GM23338 (cell line): Measurements from ENCODE around the gene MAPRE2. TPM values are rescaled to one million over a fixed set of nuclear protein-coding genes. Genes with fewer than 3 reads are reported as not detected.

ENCODE experiments used
- ATAC-seq: fragments of 200-7000 bp; cut with Tn5 transposase; 3 replicates; pipeline ENCODE4 v1.9.1; 2020
- DNase-seq: peaks from one replicate; pipeline ENCODE4 v3.0.0-alpha.2; 2015; ENCODE audit warnings: low spot score
- H2AFZ ChIP-seq: fragments of 200-600 bp; sonication (generic); 2 replicates; pipeline ENCODE4 v1.8.0; 2016; ENCODE audit warnings: antibody characterized with exemption, mild to moderate bottlenecking, moderate library complexity
- H3F3A ChIP-seq: fragments of 200-600 bp; sonication (generic); replicated peaks from 2 replicates; pipeline ENCODE4 v1.8.0; 2017; ENCODE audit warnings: antibody characterized with exemption, mixed run types, low read depth
- H3K27ac ChIP-seq: fragments of 200-600 bp; sonication (generic); 2 replicates; pipeline ENCODE4 v1.6.1; 2016; ENCODE audit warnings: low read depth
- H3K27me3 ChIP-seq: fragments of 200-600 bp; sonication (generic); 2 replicates; pipeline ENCODE4 v1.8.0; 2016; ENCODE audit warnings: mild to moderate bottlenecking, mixed run types, moderate library complexity; ENCODE audit not compliant: insufficient read depth
- H3K36me3 ChIP-seq: fragments of 200-600 bp; sonication (generic); 2 replicates; pipeline ENCODE4 v1.8.0; 2016; ENCODE audit warnings: mild to moderate bottlenecking; ENCODE audit not compliant: insufficient read depth
- H3K4me1 ChIP-seq: fragments of 200-600 bp; sonication (generic); 2 replicates; pipeline ENCODE4 v1.8.0; 2016; ENCODE audit warnings: mild to moderate bottlenecking, moderate library complexity; ENCODE audit not compliant: insufficient read depth
- H3K4me2 ChIP-seq: fragments of 200-600 bp; sonication (generic); 2 replicates; pipeline ENCODE4 v1.7.1; 2017; ENCODE audit warnings: mixed run types
- H3K4me3 ChIP-seq: fragments of 200-600 bp; sonication (generic); 2 replicates; pipeline ENCODE4 v1.6.1; 2016; ENCODE audit warnings: mixed run types
- H3K79me2 ChIP-seq: fragments of 200-600 bp; sonication (generic); replicated peaks from 2 replicates; pipeline ENCODE4 v1.8.0; 2017; ENCODE audit warnings: mild to moderate bottlenecking; ENCODE audit not compliant: insufficient read depth
- H3K9me2 ChIP-seq: fragments of 200-600 bp; sonication (generic); 2 replicates; pipeline ENCODE4 v1.8.0; 2017; ENCODE audit not compliant: insufficient read depth
- H4K20me1 ChIP-seq: fragments of 200-600 bp; sonication (generic); replicated peaks from 2 replicates; pipeline ENCODE4 v1.8.0; 2017; ENCODE audit warnings: mild to moderate bottlenecking; ENCODE audit not compliant: insufficient read depth
- H3K27ac Mint-ChIP-seq: 2 replicates; pipeline ENCODE4 v1.8.0; 2020; ENCODE audit warnings: inconsistent platforms, mild to moderate bottlenecking, moderate library complexity, mixed read lengths
- H3K27me3 Mint-ChIP-seq: 3 replicates; pipeline ENCODE4 v1.8.0; 2022; ENCODE audit warnings: low read depth, mild to moderate bottlenecking, moderate library complexity, mixed read lengths, inconsistent platforms; ENCODE audit not compliant: insufficient read depth, poor library complexity
- H3K36me3 Mint-ChIP-seq: 3 replicates; pipeline ENCODE4 v1.8.0; 2021; ENCODE audit warnings: low read depth, mild to moderate bottlenecking, inconsistent platforms, moderate library complexity, mixed read lengths
- H3K4me1 Mint-ChIP-seq: 3 replicates; pipeline ENCODE4 v1.8.0; 2020; ENCODE audit warnings: mild to moderate bottlenecking, inconsistent platforms, mixed read lengths
- H3K4me3 Mint-ChIP-seq: 3 replicates; pipeline ENCODE4 v1.8.0; 2021; ENCODE audit warnings: moderate library complexity, mild to moderate bottlenecking, inconsistent platforms, mixed read lengths
- H3K9me3 Mint-ChIP-seq: 3 replicates; pipeline ENCODE4 v1.8.0; 2020; ENCODE audit warnings: moderate library complexity, mild to moderate bottlenecking, inconsistent platforms, mixed read lengths
- CREB1 ChIP-seq: fragments of 250-450 bp; sonication (Bioruptor Pico); IDR thresholded peaks from 2 replicates; pipeline ENCODE4 v1.5.0; 2020; ENCODE audit warnings: low read depth, mild to moderate bottlenecking, moderate library complexity
- CTCF ChIP-seq, 2 experiments: fragments of 200-600 bp in 1 of 2; sonication (generic) in 1 of 2; conservative IDR thresholded peaks; 2 replicates each; pipeline versions ENCODE4 v1.5.1 to v1.6.1; 2016 to 2017; ENCODE audit warnings: antibody characterized with exemption in 2 of 2, low read depth in 2 of 2, mild to moderate bottlenecking in 2 of 2, moderate library complexity in 1 of 2
- EZH2phosphoT487 ChIP-seq: fragments of 200-600 bp; sonication (generic); IDR thresholded peaks from one replicate; pipeline ENCODE4 v1.8.1; 2018; ENCODE audit warnings: antibody characterized with exemption; ENCODE audit not compliant: unreplicated experiment
- JUNB ChIP-seq: IDR thresholded peaks from one replicate; pipeline ENCODE4 v1.6.1; 2016; ENCODE audit warnings: antibody characterized with exemption; ENCODE audit not compliant: unreplicated experiment
- POLR2AphosphoS5 ChIP-seq: IDR thresholded peaks from 2 replicates; pipeline ENCODE4 v1.6.1; 2016; ENCODE audit warnings: antibody characterized with exemption, low read depth
- ZNF331 ChIP-seq: fragments of 250-450 bp; sonication (Bioruptor Pico); IDR thresholded peaks from 2 replicates; pipeline ENCODE4 v1.5.0; 2020; ENCODE audit warnings: low read depth, mild to moderate bottlenecking, moderate library complexity
- polyA plus RNA-seq: library from polyadenylated mRNA; unstranded; fragments of >200 nt; fragmentation: Nextera tagmentation; extraction: Ambion mirVana; gene quantifications from 2 replicates; pipeline ENCODE4 v1.2.1, GENCODE V29; 2016
- total RNA-seq: library from RNA; depleted of rRNA; stranded (reverse); fragments of >200 nt; shearing (Covaris generic); gene quantifications from 2 replicates; pipeline ENCODE4 v1.2.3, GENCODE V29; 2014
- TF ChIP-seq, protein P1 (sequence below): IDR thresholded peaks from one replicate; pipeline ENCODE4 v1.6.1; 2018; ENCODE audit warnings: antibody characterized with exemption; ENCODE audit not compliant: unreplicated experiment
- TF ChIP-seq, protein P2 (sequence below): fragments of 250-450 bp; sonication (Bioruptor Pico); IDR thresholded peaks from 2 replicates; pipeline ENCODE4 v1.5.0; 2020; ENCODE audit warnings: mild to moderate bottlenecking, moderate library complexity

The MAPRE2 gene
- total and polyA plus RNA-seq, 2 experiments from 2014 or later: 17.8 to 40.4 TPM

GRCh38 chr18:35134190-35134730 lies 93.0 kb downstream of the MAPRE2 start:
- Histone ChIP-seq H3K27ac (no peak overlapping the region), H3K4me2 (no peak overlapping the region), H3K27me3 (no peaks in the 10 kb centered on the region), H3K79me2 (no peaks in the 10 kb centered on the region), H3K4me1 (peaks cover 2% of the 10 kb centered on the region), H3K9me2 (no peaks in the 10 kb centered on the region), H2AFZ (no peak overlapping the region), H3K4me3 (no peak overlapping the region), H4K20me1 (no peaks in the 10 kb centered on the region), H3K36me3 (no peaks in the 10 kb centered on the region), H3F3A (no peaks in the 10 kb centered on the region)
- Mint-ChIP-seq H3K36me3 (peaks cover 3% of the 10 kb centered on the region; the same call in 1 of the 3 replicates), H3K27ac (0 out of 2 replicates have a peak overlapping the region, but pooled peaks have one; percentile 16), H3K9me3 (no peaks in the 10 kb centered on the region), H3K4me1 (peaks cover 19% of the 10 kb centered on the region; the same call in 2 of the 3 replicates), H3K27me3 (peaks cover 3% of the 10 kb centered on the region), H3K4me3 (no peak overlapping the region)
- DNase-seq (no peak), ATAC-seq (no peak)
- TF ChIP-seq, protein P1, sequence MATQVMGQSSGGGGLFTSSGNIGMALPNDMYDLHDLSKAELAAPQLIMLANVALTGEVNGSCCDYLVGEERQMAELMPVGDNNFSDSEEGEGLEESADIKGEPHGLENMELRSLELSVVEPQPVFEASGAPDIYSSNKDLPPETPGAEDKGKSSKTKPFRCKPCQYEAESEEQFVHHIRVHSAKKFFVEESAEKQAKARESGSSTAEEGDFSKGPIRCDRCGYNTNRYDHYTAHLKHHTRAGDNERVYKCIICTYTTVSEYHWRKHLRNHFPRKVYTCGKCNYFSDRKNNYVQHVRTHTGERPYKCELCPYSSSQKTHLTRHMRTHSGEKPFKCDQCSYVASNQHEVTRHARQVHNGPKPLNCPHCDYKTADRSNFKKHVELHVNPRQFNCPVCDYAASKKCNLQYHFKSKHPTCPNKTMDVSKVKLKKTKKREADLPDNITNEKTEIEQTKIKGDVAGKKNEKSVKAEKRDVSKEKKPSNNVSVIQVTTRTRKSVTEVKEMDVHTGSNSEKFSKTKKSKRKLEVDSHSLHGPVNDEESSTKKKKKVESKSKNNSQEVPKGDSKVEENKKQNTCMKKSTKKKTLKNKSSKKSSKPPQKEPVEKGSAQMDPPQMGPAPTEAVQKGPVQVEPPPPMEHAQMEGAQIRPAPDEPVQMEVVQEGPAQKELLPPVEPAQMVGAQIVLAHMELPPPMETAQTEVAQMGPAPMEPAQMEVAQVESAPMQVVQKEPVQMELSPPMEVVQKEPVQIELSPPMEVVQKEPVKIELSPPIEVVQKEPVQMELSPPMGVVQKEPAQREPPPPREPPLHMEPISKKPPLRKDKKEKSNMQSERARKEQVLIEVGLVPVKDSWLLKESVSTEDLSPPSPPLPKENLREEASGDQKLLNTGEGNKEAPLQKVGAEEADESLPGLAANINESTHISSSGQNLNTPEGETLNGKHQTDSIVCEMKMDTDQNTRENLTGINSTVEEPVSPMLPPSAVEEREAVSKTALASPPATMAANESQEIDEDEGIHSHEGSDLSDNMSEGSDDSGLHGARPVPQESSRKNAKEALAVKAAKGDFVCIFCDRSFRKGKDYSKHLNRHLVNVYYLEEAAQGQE: no peak
- TF ChIP-seq POLR2AphosphoS5 (no peak), CTCF (conservative IDR thresholded peaks at IDR 0.05; ENCODE audit: low read depth in 2 of 2) (no peak), CREB1 (CRISPR knock-in tag) (no peak), JUNB (no peak), EZH2phosphoT487 (no peak), ZNF331 (no peak)
- TF ChIP-seq, protein P2, sequence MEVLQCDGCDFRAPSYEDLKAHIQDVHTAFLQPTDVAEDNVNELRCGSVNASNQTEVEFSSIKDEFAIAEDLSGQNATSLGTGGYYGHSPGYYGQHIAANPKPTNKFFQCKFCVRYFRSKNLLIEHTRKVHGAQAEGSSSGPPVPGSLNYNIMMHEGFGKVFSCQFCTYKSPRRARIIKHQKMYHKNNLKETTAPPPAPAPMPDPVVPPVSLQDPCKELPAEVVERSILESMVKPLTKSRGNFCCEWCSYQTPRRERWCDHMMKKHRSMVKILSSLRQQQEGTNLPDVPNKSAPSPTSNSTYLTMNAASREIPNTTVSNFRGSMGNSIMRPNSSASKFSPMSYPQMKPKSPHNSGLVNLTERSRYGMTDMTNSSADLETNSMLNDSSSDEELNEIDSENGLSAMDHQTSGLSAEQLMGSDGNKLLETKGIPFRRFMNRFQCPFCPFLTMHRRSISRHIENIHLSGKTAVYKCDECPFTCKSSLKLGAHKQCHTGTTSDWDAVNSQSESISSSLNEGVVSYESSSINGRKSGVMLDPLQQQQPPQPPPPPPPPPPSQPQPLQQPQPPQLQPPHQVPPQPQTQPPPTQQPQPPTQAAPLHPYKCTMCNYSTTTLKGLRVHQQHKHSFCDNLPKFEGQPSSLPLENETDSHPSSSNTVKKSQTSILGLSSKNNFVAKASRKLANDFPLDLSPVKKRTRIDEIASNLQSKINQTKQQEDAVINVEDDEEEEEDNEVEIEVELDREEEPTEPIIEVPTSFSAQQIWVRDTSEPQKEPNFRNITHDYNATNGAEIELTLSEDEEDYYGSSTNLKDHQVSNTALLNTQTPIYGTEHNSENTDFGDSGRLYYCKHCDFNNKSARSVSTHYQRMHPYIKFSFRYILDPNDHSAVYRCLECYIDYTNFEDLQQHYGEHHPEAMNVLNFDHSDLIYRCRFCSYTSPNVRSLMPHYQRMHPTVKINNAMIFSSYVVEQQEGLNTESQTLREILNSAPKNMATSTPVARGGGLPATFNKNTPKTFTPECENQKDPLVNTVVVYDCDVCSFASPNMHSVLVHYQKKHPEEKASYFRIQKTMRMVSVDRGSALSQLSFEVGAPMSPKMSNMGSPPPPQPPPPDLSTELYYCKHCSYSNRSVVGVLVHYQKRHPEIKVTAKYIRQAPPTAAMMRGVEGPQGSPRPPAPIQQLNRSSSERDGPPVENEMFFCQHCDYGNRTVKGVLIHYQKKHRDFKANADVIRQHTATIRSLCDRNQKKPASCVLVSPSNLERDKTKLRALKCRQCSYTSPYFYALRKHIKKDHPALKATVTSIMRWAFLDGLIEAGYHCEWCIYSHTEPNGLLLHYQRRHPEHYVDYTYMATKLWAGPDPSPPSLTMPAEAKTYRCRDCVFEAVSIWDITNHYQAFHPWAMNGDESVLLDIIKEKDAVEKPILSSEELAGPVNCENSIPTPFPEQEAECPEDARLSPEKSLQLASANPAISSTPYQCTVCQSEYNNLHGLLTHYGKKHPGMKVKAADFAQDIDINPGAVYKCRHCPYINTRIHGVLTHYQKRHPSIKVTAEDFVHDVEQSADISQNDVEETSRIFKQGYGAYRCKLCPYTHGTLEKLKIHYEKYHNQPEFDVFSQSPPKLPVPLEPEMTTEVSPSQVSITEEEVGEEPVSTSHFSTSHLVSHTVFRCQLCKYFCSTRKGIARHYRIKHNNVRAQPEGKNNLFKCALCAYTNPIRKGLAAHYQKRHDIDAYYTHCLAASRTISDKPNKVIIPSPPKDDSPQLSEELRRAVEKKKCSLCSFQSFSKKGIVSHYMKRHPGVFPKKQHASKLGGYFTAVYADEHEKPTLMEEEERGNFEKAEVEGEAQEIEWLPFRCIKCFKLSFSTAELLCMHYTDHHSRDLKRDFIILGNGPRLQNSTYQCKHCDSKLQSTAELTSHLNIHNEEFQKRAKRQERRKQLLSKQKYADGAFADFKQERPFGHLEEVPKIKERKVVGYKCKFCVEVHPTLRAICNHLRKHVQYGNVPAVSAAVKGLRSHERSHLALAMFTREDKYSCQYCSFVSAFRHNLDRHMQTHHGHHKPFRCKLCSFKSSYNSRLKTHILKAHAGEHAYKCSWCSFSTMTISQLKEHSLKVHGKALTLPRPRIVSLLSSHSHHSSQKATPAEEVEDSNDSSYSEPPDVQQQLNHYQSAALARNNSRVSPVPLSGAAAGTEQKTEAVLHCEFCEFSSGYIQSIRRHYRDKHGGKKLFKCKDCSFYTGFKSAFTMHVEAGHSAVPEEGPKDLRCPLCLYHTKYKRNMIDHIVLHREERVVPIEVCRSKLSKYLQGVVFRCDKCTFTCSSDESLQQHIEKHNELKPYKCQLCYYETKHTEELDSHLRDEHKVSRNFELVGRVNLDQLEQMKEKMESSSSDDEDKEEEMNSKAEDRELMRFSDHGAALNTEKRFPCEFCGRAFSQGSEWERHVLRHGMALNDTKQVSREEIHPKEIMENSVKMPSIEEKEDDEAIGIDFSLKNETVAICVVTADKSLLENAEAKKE: no peak
